CD14-positive monocyte (primary cell): ENCODE measurements around the gene TSPAN15. TPM values are rescaled to one million over a fixed set of nuclear protein-coding genes. Genes with fewer than 3 reads are reported as not detected.

Experiments
- DNase-seq, 3 donors: peaks; one replicate each; pipeline ENCODE4 v3.0.0-alpha.2; 2011 to 2022
- H2AFZ ChIP-seq: 2 replicates; pipeline ENCODE4 v1.6.0; 2012; ENCODE audit warnings: mild to moderate bottlenecking, low read depth, low read length, inconsistent platforms; ENCODE audit not compliant: insufficient read depth, poor library complexity, severe bottlenecking
- H3K27ac ChIP-seq, 2 donors: 1 replicate in 1 of 2; 2 replicates in 1 of 2; pipeline ENCODE4 v1.5.1; 2012 to 2013; ENCODE audit warnings: low read length in 2 of 2, control low read depth in 1 of 2, inconsistent platforms in 1 of 2, low read depth in 1 of 2, mild to moderate bottlenecking in 1 of 2
- H3K27me3 ChIP-seq, 2 donors: one replicate each; pipeline versions ENCODE4 v1.6.0 to v1.6.1; 2011 to 2013; ENCODE audit warnings: low read length in 2 of 2; ENCODE audit not compliant: control insufficient read depth in 2 of 2, insufficient read depth in 2 of 2
- H3K36me3 ChIP-seq, 2 donors: replicated peaks in 1 of 2; 1 replicate in 1 of 2; 2 replicates in 1 of 2; pipeline versions ENCODE4 v1.5.1 to v1.6.1; 2012 to 2013; ENCODE audit warnings: low read length in 2 of 2, control low read depth in 1 of 2, inconsistent platforms in 1 of 2, mild to moderate bottlenecking in 1 of 2; ENCODE audit not compliant: insufficient read depth in 2 of 2, control insufficient read depth in 1 of 2
- H3K4me1 ChIP-seq, 2 donors: 1 replicate in 1 of 2; 2 replicates in 1 of 2; pipeline versions ENCODE4 v1.5.1 to v1.6.1; 2012 to 2013; ENCODE audit warnings: low read length in 2 of 2, control low read depth in 1 of 2, inconsistent platforms in 1 of 2, mild to moderate bottlenecking in 1 of 2, moderate library complexity in 1 of 2; ENCODE audit not compliant: insufficient read depth in 2 of 2, control insufficient read depth in 1 of 2
- H3K4me2 ChIP-seq: replicated peaks from 2 replicates; pipeline ENCODE3; 2012; ENCODE audit warnings: low read length, moderate library complexity, mild to moderate bottlenecking; ENCODE audit not compliant: poor library complexity, severe bottlenecking; ENCODE audit errors: extremely low read depth
- H3K4me3 ChIP-seq, 3 experiments: fragments of 200-600 bp in 1 of 3; sonication (generic) in 1 of 3; replicated peaks in 1 of 3; 1 replicate in 2 of 3; 2 replicates in 1 of 3; pipeline ENCODE4 v1.5.1; 2011 to 2013; ENCODE audit warnings: low read length in 3 of 3, mild to moderate bottlenecking in 3 of 3, control low read depth in 2 of 3, low read depth in 2 of 3, inconsistent platforms in 1 of 3, moderate library complexity in 1 of 3
- H3K79me2 ChIP-seq: 2 replicates; pipeline ENCODE4 v1.6.0; 2012; ENCODE audit warnings: mild to moderate bottlenecking, control low read depth, inconsistent platforms, low read length, moderate library complexity; ENCODE audit not compliant: insufficient read depth
- H3K9ac ChIP-seq: 2 replicates; pipeline ENCODE4 v1.6.0; 2017; ENCODE audit warnings: low read length, mild to moderate bottlenecking; ENCODE audit not compliant: insufficient read depth, poor library complexity, severe bottlenecking
- H3K9me3 ChIP-seq, 2 donors: replicated peaks in 1 of 2; 1 replicate in 1 of 2; 2 replicates in 1 of 2; pipeline versions ENCODE4 v1.5.1 to v1.6.1; 2012 to 2013; ENCODE audit warnings: low read length in 2 of 2, control low read depth in 1 of 2; ENCODE audit not compliant: control insufficient read depth in 1 of 2, insufficient read depth in 1 of 2
- H4K20me1 ChIP-seq: 2 replicates; pipeline ENCODE4 v1.6.0; 2012; ENCODE audit warnings: mild to moderate bottlenecking, low read length, control low read depth, moderate library complexity; ENCODE audit not compliant: insufficient read depth
- H3K27ac Mint-ChIP-seq, 7 donors: one replicate each; pipeline ENCODE4 v1.8.0; 2020; ENCODE audit warnings: mild to moderate bottlenecking in 7 of 7, mixed read lengths in 7 of 7, moderate library complexity in 6 of 7, inconsistent platforms in 2 of 7
- H3K27me3 Mint-ChIP-seq, 3 donors: one replicate each; pipeline ENCODE4 v1.8.0; 2021 to 2022; ENCODE audit warnings: low read depth in 3 of 3, mild to moderate bottlenecking in 3 of 3, mixed read lengths in 3 of 3, moderate library complexity in 3 of 3, inconsistent platforms in 1 of 3
- H3K36me3 Mint-ChIP-seq, 2 donors: one replicate each; pipeline ENCODE4 v1.8.0; 2020; ENCODE audit warnings: mixed read lengths in 2 of 2, inconsistent platforms in 1 of 2, mild to moderate bottlenecking in 1 of 2
- H3K4me1 Mint-ChIP-seq: one replicate; pipeline ENCODE4 v1.8.0; 2020; ENCODE audit warnings: mild to moderate bottlenecking, mixed read lengths
- H3K4me3 Mint-ChIP-seq, 2 donors: one replicate each; pipeline ENCODE4 v1.8.0; 2020; ENCODE audit warnings: mild to moderate bottlenecking in 2 of 2, mixed read lengths in 2 of 2, moderate library complexity in 1 of 2
- H3K9me3 Mint-ChIP-seq, 7 donors: one replicate each; pipeline ENCODE4 v1.8.0; 2020 to 2022; ENCODE audit warnings: mixed read lengths in 7 of 7, mild to moderate bottlenecking in 6 of 7, moderate library complexity in 6 of 7, inconsistent platforms in 2 of 7
- WGBS: methylation state at CpG from one replicate; pipeline ENCODE4 v1.1.5; 2013; ENCODE audit warnings: missing lambda C conversion rate; ENCODE audit not compliant: insufficient coverage; 5-methylcytosine and 5-hydroxymethylcytosine counted together
- intact Hi-C, 2 donors: fragments of 100-400 bp; cut with micrococcal nuclease; formaldehyde crosslinking; loops; one replicate each; pipeline versions ENCODE4 v1.15.0 to v1.15.1; 2023
- polyA plus RNA-seq, 3 donors: library from polyadenylated mRNA; depleted of rRNA in 1 of 3; unstranded in 2 of 3; stranded (reverse) in 1 of 3; fragments of 300-500 nt in 2 of 3; fragments of >200 nt in 1 of 3; fragmentation: Illumina TruSeq in 2 of 3; gene quantifications; 1 replicate in 2 of 3; 2 replicates in 1 of 3; pipeline ENCODE4 v1.2.3, GENCODE V29; 2012 to 2021
- TF ChIP-seq, protein P1 (sequence below): fragments of 200-600 bp; IDR thresholded peaks from one replicate; pipeline ENCODE4 v1.8.0; 2022; ENCODE audit warnings: antibody characterized with exemption, mild to moderate bottlenecking

The TSPAN15 gene
- polyA plus RNA-seq, 3 donors, result 0.22 to 0.39 TPM; not detected in 1

DNA sequence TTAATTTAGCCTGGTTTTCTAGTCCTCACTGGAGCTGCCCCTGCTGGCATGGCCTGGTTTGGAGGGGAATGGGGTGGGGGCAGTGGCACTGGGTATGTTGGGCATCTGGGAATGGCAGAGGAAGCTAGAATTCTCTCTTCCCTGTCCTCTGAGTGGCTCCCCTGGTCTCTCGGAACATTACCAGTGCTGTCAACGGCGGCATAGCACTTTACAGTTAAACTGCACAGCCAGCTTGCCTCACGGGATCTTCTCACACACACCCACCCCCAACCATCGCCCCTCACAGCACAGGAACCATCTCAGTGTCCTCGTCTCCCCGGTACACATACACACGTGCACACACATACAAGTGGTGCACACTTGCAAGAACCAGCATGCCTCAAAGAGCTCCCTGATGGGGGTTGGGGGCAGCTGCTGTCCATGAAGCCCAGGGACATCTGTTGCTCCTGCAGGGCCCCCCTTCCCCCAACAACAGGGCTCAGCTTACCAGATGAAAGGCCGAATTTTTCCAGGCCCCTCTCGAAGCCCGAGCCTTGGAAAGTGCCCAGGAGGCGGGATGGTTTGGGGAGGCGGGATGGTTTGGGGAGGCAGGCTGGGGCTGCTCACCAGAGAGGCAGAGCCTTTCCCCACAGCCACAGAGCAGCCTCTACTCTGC is 41.0 kb downstream of the TSPAN15 start:
- Histone ChIP-seq H3K9ac (no peak overlapping the region), H3K79me2 (no peaks in the 10 kb centered on the region), H3K4me2 (no peak overlapping the region), H3K4me1 (no peaks in the 10 kb centered on the region), H3K9me3 (peaks cover 26 to 32% of the 10 kb centered on the region in 2 donors), H3K27ac (no peak overlapping the region), H3K36me3 (no peaks in the 10 kb centered on the region), H3K27me3 (no peaks in the 10 kb centered on the region), H3K4me3 (no peak overlapping the region), H4K20me1 (no peaks in the 10 kb centered on the region), H2AFZ (no peak overlapping the region)
- no peak overlapping the region for H3K4me3 Mint-ChIP-seq
- intact Hi-C loops, result no loop called here
- H3K4me1 Mint-ChIP-seq, result no peaks in the 10 kb centered on the region
- H3K27me3 Mint-ChIP-seq, result peaks cover 3 to 5% (median 4%) of the 10 kb centered on the region in 3 donors
- H3K27ac Mint-ChIP-seq, result no peak overlapping the region
- DNase-seq, result no peak
- H3K36me3 Mint-ChIP-seq, result no peaks in the 10 kb centered on the region
- peaks cover 13 to 31% (median 29%) of the 10 kb centered on the region in 7 donors for H3K9me3 Mint-ChIP-seq
- TF ChIP-seq, protein P1, sequence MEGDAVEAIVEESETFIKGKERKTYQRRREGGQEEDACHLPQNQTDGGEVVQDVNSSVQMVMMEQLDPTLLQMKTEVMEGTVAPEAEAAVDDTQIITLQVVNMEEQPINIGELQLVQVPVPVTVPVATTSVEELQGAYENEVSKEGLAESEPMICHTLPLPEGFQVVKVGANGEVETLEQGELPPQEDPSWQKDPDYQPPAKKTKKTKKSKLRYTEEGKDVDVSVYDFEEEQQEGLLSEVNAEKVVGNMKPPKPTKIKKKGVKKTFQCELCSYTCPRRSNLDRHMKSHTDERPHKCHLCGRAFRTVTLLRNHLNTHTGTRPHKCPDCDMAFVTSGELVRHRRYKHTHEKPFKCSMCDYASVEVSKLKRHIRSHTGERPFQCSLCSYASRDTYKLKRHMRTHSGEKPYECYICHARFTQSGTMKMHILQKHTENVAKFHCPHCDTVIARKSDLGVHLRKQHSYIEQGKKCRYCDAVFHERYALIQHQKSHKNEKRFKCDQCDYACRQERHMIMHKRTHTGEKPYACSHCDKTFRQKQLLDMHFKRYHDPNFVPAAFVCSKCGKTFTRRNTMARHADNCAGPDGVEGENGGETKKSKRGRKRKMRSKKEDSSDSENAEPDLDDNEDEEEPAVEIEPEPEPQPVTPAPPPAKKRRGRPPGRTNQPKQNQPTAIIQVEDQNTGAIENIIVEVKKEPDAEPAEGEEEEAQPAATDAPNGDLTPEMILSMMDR, result no peak
- 88% methylated on average over 5 of the region's 13 CpGs for WGBS

DNA sequence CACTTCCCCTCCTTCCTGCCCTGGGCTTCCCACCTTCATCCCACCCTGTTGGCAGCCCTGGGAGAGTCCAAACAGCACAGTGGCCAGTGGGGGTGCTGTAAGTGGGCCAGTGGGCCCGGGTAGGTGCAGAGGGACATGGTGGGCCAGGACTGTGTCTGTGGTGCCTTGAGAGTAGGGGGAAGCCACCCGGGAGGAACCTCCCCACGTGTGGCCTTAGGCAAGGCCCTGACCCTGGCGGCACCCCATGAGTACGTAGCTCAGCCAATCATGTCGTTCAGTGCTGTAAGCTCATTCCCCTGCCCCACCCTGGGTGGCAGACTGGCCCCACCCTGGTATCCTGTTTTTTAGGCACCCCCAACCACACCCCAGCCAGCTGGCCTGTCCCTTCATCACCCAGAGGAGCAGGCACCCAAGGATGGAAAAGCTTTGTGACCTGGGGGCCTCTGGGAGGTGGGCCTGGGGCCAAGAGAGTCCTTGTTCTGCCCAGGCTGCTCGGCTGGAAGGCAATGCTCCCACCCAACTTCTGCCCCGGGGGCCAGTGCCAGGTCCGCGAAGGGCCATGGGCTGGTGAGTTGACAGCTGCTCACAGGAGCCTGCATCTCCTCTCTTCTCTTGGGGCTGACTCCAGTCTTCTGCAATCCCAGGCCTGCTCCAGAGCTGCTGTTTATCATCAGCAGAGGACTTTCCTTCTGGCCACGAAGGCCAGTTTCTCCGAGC is 41.6 kb downstream of the TSPAN15 start:
- Histone ChIP-seq H3K4me3 (no peak overlapping the region), H3K79me2 (no peaks in the 10 kb centered on the region), H4K20me1 (no peaks in the 10 kb centered on the region), H3K27me3 (no peaks in the 10 kb centered on the region), H2AFZ (no peak overlapping the region), H3K9me3 (peaks cover 19 to 25% of the 10 kb centered on the region in 2 donors), H3K27ac (no peak overlapping the region), H3K9ac (no peak overlapping the region), H3K36me3 (no peaks in the 10 kb centered on the region), H3K4me1 (no peaks in the 10 kb centered on the region), H3K4me2 (no peak overlapping the region)
- Mint-ChIP-seq H3K4me1 (no peaks in the 10 kb centered on the region), H3K9me3 (peaks cover 8 to 24% (median 22%) of the 10 kb centered on the region in 7 donors), H3K27me3 (peaks cover 2 to 6% (median 5%) of the 10 kb centered on the region in 3 donors), H3K36me3 (no peaks in the 10 kb centered on the region), H3K4me3 (no peak overlapping the region), H3K27ac (no peak overlapping the region)
- TF ChIP-seq, protein P1, result no peak
- intact Hi-C loops, result no loop called here
- 81% methylated on average over 10 of the region's 12 CpGs for WGBS
- no peak for DNase-seq
